ENCODE data around the gene MRFAP1L1.

The MRFAP1L1 gene

GRCh38 chr4:6716018-6716911 is 6.6 kb upstream of the MRFAP1L1 start, which contains the start of gene BLOC1S4:
BLOC1S4 (plus strand) TSS chr4:6716174; CDS start chr4:6716210, 36 bp downstream.
- Mint-ChIP-seq H3K27me3 (peaks cover 15% of the 10 kb centered on the region), H3K9me3 (peaks cover 4% of the 10 kb centered on the region), H3K36me3 (peaks cover 14% of the 10 kb centered on the region), H3K4me1 (peaks cover 34% of the 10 kb centered on the region), H3K27ac (peak within 1 kb of the TSS; percentile 96), H3K4me3 (peak within 1 kb of the TSS; percentile 89)
- peak; percentile 89 for DNase-seq
- CTCF ChIA-PET = interaction anchor here (1.0 to 6.6 kb wide), 11 partner anchors 8 to 385 kb away, joined by 3 to 159 read pairs (median 6); a partner anchor contains a TSS

DNA sequence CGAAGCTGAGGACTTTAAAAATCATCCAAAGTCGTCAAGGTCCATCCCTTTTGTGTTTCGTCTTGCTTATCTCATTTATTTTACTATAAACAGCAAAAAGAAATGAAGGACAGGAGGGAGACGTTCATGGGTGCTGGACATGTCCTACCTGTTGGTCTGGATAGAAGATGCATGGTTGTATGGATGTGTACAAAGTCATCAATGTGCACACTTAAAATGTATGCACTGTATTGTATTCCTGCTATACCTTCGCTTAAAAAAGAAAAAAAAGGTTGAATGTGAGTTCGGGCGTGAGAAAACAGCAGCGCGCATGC is 6.0 kb upstream of the MRFAP1L1 start:
- Mint-ChIP-seq H3K9me3 (peaks cover 5% of the 10 kb centered on the region), H3K27ac (peak overlapping the region; percentile 96), H3K4me3 (peak overlapping the region; percentile 89), H3K27me3 (peaks cover 11% of the 10 kb centered on the region), H3K4me1 (peaks cover 37% of the 10 kb centered on the region), H3K36me3 (peaks cover 16% of the 10 kb centered on the region)
- CTCF ChIA-PET = interaction anchor here (1.3 to 6.6 kb wide), 4 partner anchors 14 to 193 kb away, joined by 3 to 159 read pairs (median 46); a partner anchor contains a TSS
- DNase-seq = no peak

- H3K9me3 Mint-ChIP-seq = peaks cover 5% of the 10 kb centered on the region
- DNase-seq = no peak
- H3K27me3 Mint-ChIP-seq = peaks cover 8% of the 10 kb centered on the region
- H3K4me3 Mint-ChIP-seq = peak overlapping the region; percentile 37
- no peak overlapping the region for H3K27ac Mint-ChIP-seq
- H3K4me1 Mint-ChIP-seq = peaks cover 39% of the 10 kb centered on the region
- CTCF ChIA-PET = interaction anchor here (1.0 to 5.8 kb wide), 2 partner anchors 40 to 158 kb away, joined by 3 to 75 read pairs; a partner anchor contains a TSS
- H3K36me3 Mint-ChIP-seq = peaks cover 17% of the 10 kb centered on the region
Measured at GRCh38 chr4:6714954-6715353, 5.3 kb upstream of the MRFAP1L1 start.

DNA sequence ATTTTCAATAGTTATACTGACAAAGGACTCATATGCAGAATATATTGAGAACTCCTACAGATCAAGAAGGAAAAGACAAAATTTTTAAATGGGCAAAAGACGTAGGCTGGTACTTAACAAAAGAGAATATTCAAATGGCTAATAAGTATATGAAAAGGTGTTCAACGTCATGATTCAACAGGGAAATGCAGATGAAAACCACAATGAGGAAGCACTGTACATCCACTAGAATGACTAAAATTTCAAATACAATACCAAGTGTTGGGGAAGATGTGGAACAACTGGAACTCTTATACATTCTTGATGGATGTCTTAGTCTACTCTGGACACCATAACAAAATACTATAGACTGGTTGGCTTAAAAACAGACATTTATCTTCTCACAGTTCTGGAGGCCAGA is 1.3 kb upstream of the MRFAP1L1 start:
- peaks cover 5% of the 10 kb centered on the region for H3K9me3 Mint-ChIP-seq
- CTCF ChIA-PET = no interaction called here
- H3K36me3 Mint-ChIP-seq = peaks cover 41% of the 10 kb centered on the region
- no peak overlapping the region for H3K4me3 Mint-ChIP-seq
- peaks cover 8% of the 10 kb centered on the region for H3K27me3 Mint-ChIP-seq
- DNase-seq = no peak
- H3K4me1 Mint-ChIP-seq = peaks cover 55% of the 10 kb centered on the region
- H3K27ac Mint-ChIP-seq = no peak overlapping the region

- Mint-ChIP-seq H3K27me3 (peaks cover 8% of the 10 kb centered on the region), H3K9me3 (peaks cover 5% of the 10 kb centered on the region), H3K4me1 (peaks cover 55% of the 10 kb centered on the region), H3K36me3 (peaks cover 47% of the 10 kb centered on the region), H3K4me3 (peak overlapping the region; percentile 100), H3K27ac (peak overlapping the region; percentile 98)
- CTCF ChIA-PET = interaction anchor here (1.4 to 7.0 kb wide), 3 partner anchors 25 to 163 kb away, joined by 3 to 56 read pairs (median 8); a partner anchor contains a TSS
- no peak for DNase-seq
Measured at GRCh38 chr4:6710282-6710681, 617 bp upstream of the MRFAP1L1 start.

- Mint-ChIP-seq H3K9me3 (peaks cover 4% of the 10 kb centered on the region), H3K36me3 (peaks cover 80% of the 10 kb centered on the region), H3K27ac (no peak overlapping the region), H3K4me1 (peaks cover 80% of the 10 kb centered on the region), H3K27me3 (no peaks in the 10 kb centered on the region), H3K4me3 (no peak overlapping the region)
- CTCF ChIA-PET = interaction anchor here (0.9 to 7.0 kb wide), 2 partner anchors 11 to 31 kb away, joined by 3 to 56 read pairs; a partner anchor contains a TSS
- no peak for DNase-seq
Measured at GRCh38 chr4:6706173-6706572, 3.5 kb downstream of the MRFAP1L1 start.

DNA sequence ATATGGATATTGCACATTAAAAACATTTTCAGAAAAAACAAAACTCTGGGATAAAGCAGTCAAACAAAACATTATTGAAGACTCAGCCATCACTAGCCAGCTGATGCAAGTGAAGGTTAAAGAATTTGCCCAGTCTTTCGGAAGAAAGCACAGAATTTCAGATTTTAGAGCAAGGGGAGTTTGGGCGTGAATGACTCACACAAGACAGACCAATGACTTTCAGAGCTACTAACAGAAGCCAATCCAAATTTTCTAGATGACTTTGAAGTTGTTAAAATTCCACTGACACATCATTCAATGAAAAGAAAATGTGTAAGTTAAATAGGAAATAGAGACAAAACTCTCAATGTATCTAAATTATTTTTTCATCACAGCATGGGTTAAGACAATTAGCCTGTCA is 4.0 kb downstream of the MRFAP1L1 start:
- Mint-ChIP-seq H3K4me3 (no peak overlapping the region), H3K4me1 (peaks cover 78% of the 10 kb centered on the region), H3K27ac (no peak overlapping the region), H3K9me3 (peaks cover 3% of the 10 kb centered on the region), H3K36me3 (peaks cover 80% of the 10 kb centered on the region), H3K27me3 (no peaks in the 10 kb centered on the region)
- CTCF ChIA-PET = interaction anchor here (7.0 kb wide), 1 partner anchor 31 kb away, joined by 56 read pairs; a partner anchor contains a TSS
- DNase-seq = peak; percentile 14

GRCh38 chr4:6703786-6704185 is 5.9 kb downstream of the MRFAP1L1 start:
- Mint-ChIP-seq H3K4me1 (peaks cover 85% of the 10 kb centered on the region), H3K9me3 (peaks cover 3% of the 10 kb centered on the region), H3K4me3 (no peak overlapping the region), H3K27me3 (no peaks in the 10 kb centered on the region), H3K27ac (no peak overlapping the region), H3K36me3 (peaks cover 85% of the 10 kb centered on the region)
- CTCF ChIA-PET = interaction anchor here (1.2 to 7.0 kb wide), 5 partner anchors 7 to 170 kb away, joined by 3 to 76 read pairs (median 7); a partner anchor contains a TSS
- no peak for DNase-seq

GRCh38 chr4:6702761-6703160 is 6.9 kb downstream of the MRFAP1L1 start:
- Mint-ChIP-seq H3K36me3 (peaks cover 80% of the 10 kb centered on the region), H3K4me3 (no peak overlapping the region), H3K9me3 (peaks cover 3% of the 10 kb centered on the region), H3K4me1 (peaks cover 84% of the 10 kb centered on the region), H3K27me3 (no peaks in the 10 kb centered on the region), H3K27ac (no peak overlapping the region)
- DNase-seq = no peak
- CTCF ChIA-PET = interaction anchor here (1.6 to 6.5 kb wide), 3 partner anchors 15 to 171 kb away, joined by 5 to 76 read pairs (median 16); partner anchors contain the start of gene BLOC1S4

DNA sequence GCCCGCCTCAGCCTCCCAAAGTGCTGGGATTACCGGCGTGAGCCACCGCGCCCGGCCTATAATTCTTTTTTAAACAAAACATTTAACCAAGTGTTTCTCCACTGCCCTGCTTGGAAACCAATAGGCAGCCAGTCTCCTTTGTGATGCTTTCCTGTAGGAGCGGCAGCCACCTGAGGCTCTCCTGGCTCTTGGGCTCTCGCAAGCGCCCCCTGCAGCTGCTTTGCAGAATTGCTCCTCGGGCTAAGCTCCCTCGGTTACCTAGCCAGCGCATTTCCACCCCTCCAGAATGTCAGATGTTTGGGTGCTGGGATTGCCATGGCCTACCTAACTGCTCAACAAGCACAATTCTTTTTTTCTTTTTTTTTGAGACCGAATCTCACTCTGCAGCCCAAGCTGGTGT is 8.3 kb downstream of the MRFAP1L1 start:
- Mint-ChIP-seq H3K27me3 (no peaks in the 10 kb centered on the region), H3K36me3 (peaks cover 68% of the 10 kb centered on the region), H3K4me1 (peaks cover 82% of the 10 kb centered on the region), H3K4me3 (no peak overlapping the region), H3K27ac (no peak overlapping the region), H3K9me3 (peaks cover 3% of the 10 kb centered on the region)
- CTCF ChIA-PET = interaction anchor here (1.1 to 6.5 kb wide), 5 partner anchors 10 to 172 kb away, joined by 3 to 76 read pairs (median 14); partner anchors contain the start of gene BLOC1S4
- peak; percentile 60 for DNase-seq

DNA sequence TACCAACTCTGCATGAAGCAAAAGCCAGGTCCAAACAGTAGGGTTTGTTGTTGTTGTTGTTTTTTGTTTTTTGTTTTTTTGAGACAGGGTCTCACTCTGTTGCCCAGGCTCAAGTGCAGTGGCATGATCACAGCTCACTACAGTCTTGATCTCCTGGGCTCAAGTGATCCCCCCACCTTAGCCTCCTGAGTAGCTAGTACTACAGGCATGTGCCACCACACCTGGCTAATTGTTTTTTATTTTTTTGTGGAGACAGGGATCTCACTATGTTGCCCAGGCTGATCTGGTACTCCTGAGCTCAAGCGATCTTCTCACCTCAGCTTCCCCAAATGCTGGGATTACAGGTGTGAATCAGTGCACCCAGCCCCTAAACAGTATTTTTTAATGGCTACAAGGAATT is 9.8 kb downstream of the MRFAP1L1 start:
- CTCF ChIA-PET = interaction anchor here (1.2 to 6.5 kb wide), 5 partner anchors 9 to 27 kb away, joined by 3 to 76 read pairs (median 8); a partner anchor contains a TSS
- H3K9me3 Mint-ChIP-seq = peaks cover 3% of the 10 kb centered on the region
- no peaks in the 10 kb centered on the region for H3K27me3 Mint-ChIP-seq
- H3K27ac Mint-ChIP-seq = peak overlapping the region; percentile 74
- no peak overlapping the region for H3K4me3 Mint-ChIP-seq
- H3K36me3 Mint-ChIP-seq = peaks cover 59% of the 10 kb centered on the region
- DNase-seq = no peak
- H3K4me1 Mint-ChIP-seq = peaks cover 82% of the 10 kb centered on the region

- Mint-ChIP-seq H3K9me3 (peaks cover 3% of the 10 kb centered on the region), H3K27ac (peak overlapping the region; percentile 74), H3K4me3 (no peak overlapping the region), H3K36me3 (peaks cover 54% of the 10 kb centered on the region), H3K4me1 (peaks cover 82% of the 10 kb centered on the region), H3K27me3 (no peaks in the 10 kb centered on the region)
- CTCF ChIA-PET = interaction anchor here (1.2 to 6.5 kb wide), 4 partner anchors 9 to 24 kb away, joined by 4 to 76 read pairs (median 10); a partner anchor contains a TSS
- DNase-seq = no peak
Measured at GRCh38 chr4:6699388-6699787, 10.3 kb downstream of the MRFAP1L1 start.

- CTCF ChIA-PET = interaction anchor here (1.1 to 6.5 kb wide), 4 partner anchors 7 to 34 kb away, joined by 3 to 76 read pairs (median 25); a partner anchor contains a TSS
- DNase-seq = no peak
- H3K9me3 Mint-ChIP-seq = no peaks in the 10 kb centered on the region
- H3K4me1 Mint-ChIP-seq = peaks cover 89% of the 10 kb centered on the region
- H3K27me3 Mint-ChIP-seq = no peaks in the 10 kb centered on the region
- H3K27ac Mint-ChIP-seq = peak overlapping the region; percentile 94
- H3K4me3 Mint-ChIP-seq = no peak overlapping the region
- H3K36me3 Mint-ChIP-seq = peaks cover 34% of the 10 kb centered on the region
Measured at GRCh38 chr4:6697131-6697530, 12.5 kb downstream of the MRFAP1L1 start.

DNA sequence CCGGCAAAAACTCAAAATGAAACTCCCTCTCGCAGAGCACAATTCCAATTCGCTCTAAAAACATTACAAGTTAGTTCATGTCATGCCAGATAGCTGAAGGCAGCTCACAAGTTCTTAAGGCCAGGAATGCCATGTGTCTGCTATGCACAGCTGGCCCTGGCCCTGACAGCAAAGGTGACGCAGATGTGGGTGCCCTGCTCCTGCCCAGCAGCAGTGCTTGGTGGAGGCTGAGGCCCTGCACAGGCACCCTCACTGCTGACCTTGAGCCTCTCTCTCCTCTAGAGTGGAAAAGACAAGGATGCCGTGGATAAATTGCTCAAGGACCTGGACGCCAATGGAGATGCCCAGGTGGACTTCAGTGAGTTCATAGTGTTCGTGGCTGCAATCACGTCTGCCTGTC is 13.1 kb downstream of the MRFAP1L1 start:
- no peaks in the 10 kb centered on the region for H3K9me3 Mint-ChIP-seq
- H3K36me3 Mint-ChIP-seq = peaks cover 29% of the 10 kb centered on the region
- CTCF ChIA-PET = interaction anchor here (0.8 to 3.7 kb wide), 5 partner anchors 8 to 33 kb away, joined by 3 to 47 read pairs (median 3); a partner anchor contains a TSS
- peak overlapping the region; percentile 94 for H3K27ac Mint-ChIP-seq
- no peaks in the 10 kb centered on the region for H3K27me3 Mint-ChIP-seq
- peak overlapping the region; percentile 40 for H3K4me3 Mint-ChIP-seq
- no peak for DNase-seq
- H3K4me1 Mint-ChIP-seq = peaks cover 88% of the 10 kb centered on the region

Measured in activated naive CD4-positive, alpha-beta T cell treated with anti-CD3 and anti-CD28 coated beads, Interleukin-2, amount 10 ng/mL, durations not matched to agents 7 days and 5 days (primary cell).